GM12872 (cell line): ENCODE results near the gene GGCT.

Experiments
- CTCF ChIP-seq: IDR thresholded peaks from 3 replicates; pipeline ENCODE4 v1.5.1; 2011; ENCODE audit warnings: low read depth, mild to moderate bottlenecking, low read length, moderate library complexity; ENCODE audit not compliant: insufficient read depth

Gene GGCT

DNA sequence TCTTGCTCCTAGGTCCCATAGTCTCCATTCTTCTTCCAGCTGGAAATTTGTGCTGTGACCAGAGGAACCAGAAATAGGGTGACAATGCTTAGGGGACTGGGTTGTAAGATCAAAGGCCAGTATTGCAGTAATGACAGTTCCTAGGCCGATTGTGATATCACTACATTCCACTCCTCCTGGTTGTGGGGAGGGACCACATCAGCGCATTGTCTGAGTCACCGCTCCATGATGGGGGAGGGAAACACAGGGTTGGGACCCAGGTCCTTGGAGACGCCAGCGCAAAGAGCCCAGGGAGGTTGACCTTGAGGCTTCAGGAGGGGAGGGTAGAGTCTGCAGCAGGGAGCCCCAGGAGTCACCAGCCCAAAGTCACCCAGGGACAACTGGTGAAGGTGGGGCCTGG lies 20.8 kb upstream of the GGCT start:
- no peak for TF ChIP-seq CTCF

DNA sequence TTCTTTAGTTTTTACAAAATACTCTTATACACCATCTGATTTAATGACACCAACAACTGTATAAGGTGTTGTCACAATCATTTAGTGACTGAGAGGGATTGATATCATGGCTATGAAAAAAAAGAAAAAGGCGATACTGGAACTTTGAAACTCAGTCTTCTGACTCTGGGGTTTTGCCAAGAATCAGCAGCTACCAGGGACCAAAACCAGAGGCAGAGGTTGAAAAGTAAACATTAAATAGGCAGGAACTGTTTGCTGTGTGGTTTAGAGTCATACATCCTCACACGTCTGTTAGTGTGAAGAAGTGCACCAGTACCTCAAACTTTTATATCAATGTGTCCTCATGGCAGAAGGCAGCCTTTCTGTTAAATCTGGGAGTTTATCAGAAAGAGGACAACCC lies 19.9 kb upstream of the GGCT start:
- no peak for TF ChIP-seq CTCF

- no peak for TF ChIP-seq CTCF
Observed at GRCh38 chr7:30523466-30523865, 18.8 kb upstream of the GGCT start.

GRCh38 chr7:30522159-30522558 lies 17.5 kb upstream of the GGCT start:
- no peak for TF ChIP-seq CTCF

DNA sequence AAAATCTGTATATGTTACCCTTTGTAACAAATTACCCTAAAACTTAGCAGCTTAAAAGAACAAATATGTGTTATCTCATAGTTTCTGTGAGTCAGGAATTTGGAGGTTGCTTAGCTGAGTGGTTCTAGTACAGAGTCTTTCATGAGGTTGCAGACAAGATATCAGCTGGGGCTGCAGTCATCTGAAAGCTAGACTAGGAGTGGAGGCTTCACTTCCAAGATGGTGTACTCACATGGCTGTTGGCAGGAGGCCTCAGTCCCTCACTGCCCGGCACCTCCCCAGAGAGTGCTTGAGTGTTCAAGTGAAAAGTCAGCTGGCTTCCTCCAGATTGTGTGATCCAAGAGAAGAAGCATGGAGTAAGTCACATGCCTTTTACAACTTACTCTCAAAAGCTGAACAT lies 16.9 kb upstream of the GGCT start:
- no peak for TF ChIP-seq CTCF

- no peak for TF ChIP-seq CTCF
Observed at GRCh38 chr7:30519122-30519521, 14.5 kb upstream of the GGCT start.

DNA sequence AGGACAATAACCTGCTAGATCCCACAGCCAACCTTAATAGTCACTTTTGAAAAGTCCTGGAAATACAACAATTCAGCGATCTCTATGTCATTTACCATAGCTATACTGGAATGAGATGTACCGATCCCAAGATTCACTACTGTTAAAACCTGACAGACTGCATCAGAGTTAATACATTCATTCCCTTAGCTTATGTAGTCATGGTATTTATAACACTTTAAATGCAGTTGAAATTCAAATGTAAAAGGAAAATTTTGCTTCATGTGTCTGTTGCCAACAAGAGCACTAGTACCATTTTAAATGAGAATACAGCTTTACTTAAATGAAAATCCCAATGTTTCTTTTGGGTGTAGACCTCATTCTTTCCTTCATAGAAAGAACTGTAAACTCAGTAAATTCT lies 11.1 kb upstream of the GGCT start:
- TF ChIP-seq CTCF, result no peak

- no peak for TF ChIP-seq CTCF
Observed at GRCh38 chr7:30514776-30515175, 10.1 kb upstream of the GGCT start.
